Mucosa of stomach (tissue), 1 donor: ENCODE results near the gene VPS26B.
"Not testable (repeated sequence)": the region's sequence is repeated elsewhere in the genome, so short reads cannot be mapped to it uniquely, and the experiment has no call there.

ENCODE experiments used
- H3K27me3 ChIP-seq: one replicate; pipeline ENCODE4 v1.7.0; 2013; ENCODE audit warnings: mild to moderate bottlenecking, low read length; ENCODE audit not compliant: control insufficient read depth, insufficient read depth
- H3K36me3 ChIP-seq: one replicate; pipeline ENCODE4 v1.7.0; 2013; ENCODE audit warnings: low read length; ENCODE audit not compliant: control insufficient read depth, insufficient read depth
- H3K4me1 ChIP-seq: one replicate; pipeline ENCODE4 v1.7.0; 2013; ENCODE audit warnings: mild to moderate bottlenecking, low read length; ENCODE audit not compliant: control insufficient read depth, insufficient read depth
- H3K4me3 ChIP-seq: one replicate; pipeline ENCODE4 v1.7.0; 2013; ENCODE audit warnings: low read length
- H3K9ac ChIP-seq: one replicate; pipeline ENCODE4 v1.7.0; 2013; ENCODE audit warnings: mild to moderate bottlenecking, low read length, moderate library complexity
- H3K9me3 ChIP-seq: one replicate; pipeline ENCODE4 v1.7.0; 2013; ENCODE audit warnings: mild to moderate bottlenecking, low read length, moderate library complexity; ENCODE audit not compliant: control insufficient read depth
- donor health status: Pancreatic carcinoma.

The VPS26B gene

GRCh38 chr11:134223836-134224709 lies at the start of gene VPS26B, which contains the start of gene NCAPD3:
Gene VPS26B (plus strand): TSS chr11:134224671. CDS start chr11:134225123, 452 bp downstream.
Gene NCAPD3 (minus strand): TSS chr11:134223967. CDS start chr11:134223926, 41 bp downstream.
- Histone ChIP-seq H3K27me3 (no peaks in the 10 kb centered on the region), H3K9ac (peak within 1 kb of the TSS; percentile 78), H3K36me3 (no peaks in the 10 kb centered on the region), H3K4me1 (peaks cover 6% of the 10 kb centered on the region), H3K4me3 (peak within 1 kb of the TSS; percentile 90), H3K9me3 (no peaks in the 10 kb centered on the region)

- Histone ChIP-seq H3K9me3 (no peaks in the 10 kb centered on the region), H3K36me3 (peaks cover 4% of the 10 kb centered on the region), H3K9ac (no peak overlapping the region), H3K27me3 (no peaks in the 10 kb centered on the region), H3K4me3 (no peak overlapping the region), H3K4me1 (no peaks in the 10 kb centered on the region)
Measured at GRCh38 chr11:134176284-134176683, 48.2 kb upstream of the VPS26B start.

DNA sequence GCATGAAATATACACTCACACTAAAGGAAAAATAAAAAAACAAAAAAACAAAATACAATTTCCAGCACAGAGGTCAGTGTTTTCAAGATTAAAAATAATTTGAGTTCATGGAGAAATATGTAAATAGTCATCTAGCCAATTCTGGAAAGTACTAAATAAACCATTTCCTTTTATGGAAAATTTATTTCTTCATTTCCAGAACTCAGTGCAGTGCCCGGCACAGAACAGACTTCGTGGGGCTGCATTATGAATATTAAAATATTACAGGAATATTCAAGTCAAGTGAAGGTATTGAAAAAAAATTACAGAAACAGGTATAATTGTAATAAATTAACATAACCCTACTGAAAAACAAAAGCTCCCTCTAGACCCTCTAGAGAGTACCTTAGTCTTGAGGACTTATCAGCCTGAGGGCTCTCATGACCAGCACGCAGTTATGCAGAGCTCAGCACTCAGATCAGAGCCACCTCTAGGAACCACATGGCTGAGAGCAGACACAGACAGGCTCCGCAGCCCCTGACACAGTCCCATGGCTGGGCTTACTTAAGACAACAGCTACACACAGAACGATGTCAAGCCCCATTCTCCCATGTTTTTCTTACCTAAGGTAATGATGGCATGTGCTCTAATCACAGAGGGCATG lies 46.3 kb upstream of the VPS26B start:
- Histone ChIP-seq H3K9me3 (no peaks in the 10 kb centered on the region), H3K4me3 (no peak overlapping the region), H3K27me3 (no peaks in the 10 kb centered on the region), H3K4me1 (no peaks in the 10 kb centered on the region), H3K9ac (no peak overlapping the region), H3K36me3 (peaks cover 4% of the 10 kb centered on the region)

GRCh38 chr11:134181707-134182106 lies 42.8 kb upstream of the VPS26B start:
- Histone ChIP-seq H3K9me3 (no peaks in the 10 kb centered on the region), H3K36me3 (peaks cover 11% of the 10 kb centered on the region)

GRCh38 chr11:134188092-134188491 lies 36.4 kb upstream of the VPS26B start:
- not testable (repeated sequence) for H3K9ac ChIP-seq, H3K36me3 ChIP-seq, H3K9me3 ChIP-seq, H3K27me3 ChIP-seq, H3K4me1 ChIP-seq, H3K4me3 ChIP-seq

More at GRCh38 chr11:134181707-134182106, 42.8 kb upstream of the VPS26B start:
- H3K27me3 ChIP-seq: no peaks in the 10 kb centered on the region
- H3K4me3 ChIP-seq: no peak overlapping the region
- H3K9ac ChIP-seq: no peak overlapping the region
- no peaks in the 10 kb centered on the region for H3K4me1 ChIP-seq

- no peak overlapping the region for H3K4me3 ChIP-seq
- no peaks in the 10 kb centered on the region for H3K4me1 ChIP-seq
- H3K9ac ChIP-seq: no peak overlapping the region
- no peaks in the 10 kb centered on the region for H3K9me3 ChIP-seq
- H3K27me3 ChIP-seq: no peaks in the 10 kb centered on the region
- H3K36me3 ChIP-seq: no peaks in the 10 kb centered on the region
Measured at GRCh38 chr11:134196756-134197155, 27.7 kb upstream of the VPS26B start.

GRCh38 chr11:134199531-134199930 lies 24.9 kb upstream of the VPS26B start:
- Histone ChIP-seq H3K9ac (no peak overlapping the region), H3K9me3 (no peaks in the 10 kb centered on the region), H3K27me3 (no peaks in the 10 kb centered on the region), H3K4me1 (no peaks in the 10 kb centered on the region), H3K36me3 (no peaks in the 10 kb centered on the region), H3K4me3 (no peak overlapping the region)

DNA sequence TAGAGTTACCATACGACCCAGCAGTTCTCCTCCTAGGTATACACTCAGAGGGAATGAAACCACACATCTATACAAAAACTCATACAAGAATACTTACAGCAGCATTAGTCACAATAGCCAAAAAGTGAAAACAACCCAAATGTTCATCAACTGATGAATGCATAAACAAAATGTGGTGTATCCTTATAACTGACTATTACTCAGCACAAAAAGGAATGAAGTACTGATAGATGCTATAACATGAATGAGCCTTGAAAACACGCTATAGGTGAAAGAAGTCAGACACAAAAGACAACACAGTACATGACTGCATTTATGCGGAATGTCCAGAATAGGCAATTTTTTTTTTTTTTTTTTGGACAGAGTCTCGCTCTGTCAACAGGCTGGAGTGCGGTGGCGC lies 23.8 kb upstream of the VPS26B start:
- H3K9ac ChIP-seq: no peak overlapping the region
- no peaks in the 10 kb centered on the region for H3K36me3 ChIP-seq
- H3K4me3 ChIP-seq: no peak overlapping the region
- H3K4me1 ChIP-seq: no peaks in the 10 kb centered on the region
- no peaks in the 10 kb centered on the region for H3K9me3 ChIP-seq
- H3K27me3 ChIP-seq: no peaks in the 10 kb centered on the region

GRCh38 chr11:134202661-134203060 lies 21.8 kb upstream of the VPS26B start:
- Histone ChIP-seq H3K9ac (no peak overlapping the region), H3K4me1 (no peaks in the 10 kb centered on the region), H3K36me3 (no peaks in the 10 kb centered on the region), H3K9me3 (no peaks in the 10 kb centered on the region), H3K4me3 (no peak overlapping the region), H3K27me3 (no peaks in the 10 kb centered on the region)

DNA sequence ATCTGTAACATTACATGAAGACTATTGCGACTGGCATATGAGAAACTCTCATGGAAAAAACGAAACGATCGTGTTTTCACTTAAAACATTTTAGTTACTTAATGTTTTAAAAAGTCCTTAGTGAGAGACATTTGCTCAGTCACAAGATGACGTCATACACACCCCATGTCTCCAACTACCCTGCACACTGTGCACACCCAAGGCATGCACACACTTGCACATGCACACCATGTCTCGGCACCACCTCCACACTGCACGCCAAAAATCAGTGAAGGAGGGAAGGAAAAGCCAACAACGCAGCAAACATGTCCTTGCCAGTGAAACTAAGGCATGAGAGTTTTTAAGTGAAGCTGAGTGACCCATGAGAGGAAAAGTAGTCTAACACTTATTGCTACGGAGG lies 18.7 kb upstream of the VPS26B start:
- Histone ChIP-seq H3K9me3 (no peaks in the 10 kb centered on the region), H3K4me1 (no peaks in the 10 kb centered on the region), H3K27me3 (no peaks in the 10 kb centered on the region), H3K9ac (no peak overlapping the region), H3K4me3 (no peak overlapping the region), H3K36me3 (no peaks in the 10 kb centered on the region)

DNA sequence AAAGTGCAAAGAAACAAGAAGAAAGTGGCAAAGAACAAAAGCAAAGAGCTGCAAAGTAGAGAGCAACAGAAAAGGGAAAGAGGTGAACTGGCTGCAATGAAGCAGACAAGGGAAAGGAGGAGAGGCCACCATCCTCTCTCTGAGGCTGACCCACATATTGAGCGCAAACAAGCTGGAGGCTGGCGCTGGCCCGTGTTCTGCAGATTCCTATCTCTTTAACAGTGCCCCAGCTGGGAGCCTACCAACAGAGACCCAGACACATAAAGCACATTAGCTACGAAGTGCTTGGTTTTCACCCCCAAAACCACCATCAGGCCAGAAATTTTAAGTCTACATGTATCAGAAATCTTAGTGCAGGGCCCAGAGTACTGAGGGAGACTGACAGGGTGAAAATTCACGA lies 18.3 kb upstream of the VPS26B start:
- Histone ChIP-seq H3K4me3 (no peak overlapping the region), H3K4me1 (no peaks in the 10 kb centered on the region), H3K27me3 (no peaks in the 10 kb centered on the region), H3K36me3 (no peaks in the 10 kb centered on the region), H3K9me3 (no peaks in the 10 kb centered on the region), H3K9ac (no peak overlapping the region)

- Histone ChIP-seq H3K9ac (no peak overlapping the region), H3K4me1 (no peaks in the 10 kb centered on the region), H3K27me3 (no peaks in the 10 kb centered on the region), H3K9me3 (no peaks in the 10 kb centered on the region), H3K36me3 (no peaks in the 10 kb centered on the region), H3K4me3 (no peak overlapping the region)
Measured at GRCh38 chr11:134207538-134208239, 16.8 kb upstream of the VPS26B start.
